Fibroblast of lung (primary cell): Measurements from ENCODE around the gene HYAL1. TPM values are rescaled to one million over a fixed set of nuclear protein-coding genes. Genes with fewer than 3 reads are reported as not detected.
A peak's percentile ranks its signal among the peaks of the same experiment; 100 is the strongest.

ENCODE experiments used
- DNase-seq, 2 donors: peaks; one replicate each; pipeline versions ENCODE4 v3.0.0 to v3.0.0-alpha.2; 2010; ENCODE audit warnings: low read depth in 2 of 2
- H2AFZ ChIP-seq: 2 replicates; pipeline ENCODE4 v1.5.1; 2012; ENCODE audit warnings: low read length, control low read depth, inconsistent platforms
- H3K27ac ChIP-seq: 2 replicates; pipeline ENCODE4 v1.5.1; 2011; ENCODE audit warnings: low read length, control low read depth; ENCODE audit not compliant: insufficient read depth
- H3K27me3 ChIP-seq: 2 replicates; pipeline ENCODE4 v1.5.1; 2011; ENCODE audit warnings: mild to moderate bottlenecking, low read length; ENCODE audit not compliant: control insufficient read depth, insufficient read depth
- H3K36me3 ChIP-seq: 2 replicates; pipeline ENCODE4 v1.5.1; 2011; ENCODE audit warnings: low read length; ENCODE audit not compliant: control insufficient read depth, insufficient read depth
- H3K4me1 ChIP-seq: 2 replicates; pipeline ENCODE4 v1.5.1; 2011; ENCODE audit warnings: low read length; ENCODE audit not compliant: control insufficient read depth, insufficient read depth; ENCODE audit errors: extremely low read depth
- H3K4me2 ChIP-seq: 2 replicates; pipeline ENCODE4 v1.5.1; 2011; ENCODE audit warnings: low read length, control low read depth; ENCODE audit not compliant: insufficient read depth; ENCODE audit errors: extremely low read depth
- H3K4me3 ChIP-seq, 4 experiments: fragments of 200-600 bp in 1 of 4; sonication (generic) in 1 of 4; replicated peaks in 1 of 4; 2 replicates each; pipeline ENCODE4 v1.5.1; 2011 to 2016; ENCODE audit warnings: low read length in 4 of 4, low read depth in 3 of 4, mild to moderate bottlenecking in 3 of 4, control low read depth in 2 of 4, inconsistent platforms in 1 of 4, mixed read lengths in 1 of 4; ENCODE audit not compliant: insufficient read depth in 1 of 4; ENCODE audit errors: control extremely low read depth in 1 of 4
- H3K79me2 ChIP-seq: 2 replicates; pipeline ENCODE4 v1.5.1; 2012; ENCODE audit warnings: mild to moderate bottlenecking, low read length, inconsistent platforms; ENCODE audit not compliant: control insufficient read depth, insufficient read depth
- H3K9ac ChIP-seq: 2 replicates; pipeline ENCODE4 v1.5.1; 2011; ENCODE audit warnings: mild to moderate bottlenecking, low read length, control low read depth; ENCODE audit not compliant: insufficient read depth
- H3K9me3 ChIP-seq: 2 replicates; pipeline ENCODE4 v1.5.1; 2012; ENCODE audit warnings: low read depth, low read length; ENCODE audit not compliant: control insufficient read depth, insufficient read depth
- H4K20me1 ChIP-seq: 2 replicates; pipeline ENCODE4 v1.5.1; 2011; ENCODE audit warnings: low read length; ENCODE audit not compliant: control insufficient read depth, insufficient read depth; ENCODE audit errors: extremely low read depth
- CTCF ChIP-seq, 2 donors: IDR thresholded peaks in 1 of 2; conservative IDR thresholded peaks in 1 of 2; 1 replicate in 1 of 2; 2 replicates in 1 of 2; pipeline ENCODE4 v1.5.1; 2011 to 2012; ENCODE audit warnings: low read length in 2 of 2, control low read depth in 1 of 2, inconsistent platforms in 1 of 2, low read depth in 1 of 2, mild to moderate bottlenecking in 1 of 2
- EZH2 ChIP-seq: IDR thresholded peaks from 2 replicates; pipeline ENCODE4 v1.5.1; 2012; ENCODE audit warnings: low read length, control low read depth, mild to moderate bottlenecking; ENCODE audit errors: missing control alignments
- polyA plus RNA-seq, 2 donors: library from polyadenylated mRNA; depleted of rRNA in 1 of 2; stranded (reverse) in 1 of 2; unstranded in 1 of 2; fragments of >200 nt; gene quantifications; 2 replicates each; pipeline ENCODE4 v1.2.1, GENCODE V29; 2011 to 2012; ENCODE audit warnings: missing spikeins in 1 of 2
- total RNA-seq: library from RNA; depleted of rRNA; stranded (reverse); fragments of >200 nt; gene quantifications from 2 replicates; pipeline ENCODE4 v1.2.1, GENCODE V29; 2014

The HYAL1 gene
- total and polyA plus RNA-seq, 2 donors (not counting 1 experiment from before 2014, with no cell fraction given), result 1.3 to 2.5 TPM

GRCh38 chr3:50337175-50337861 lies 33.9 kb upstream of the HYAL1 start:
- no peak for TF ChIP-seq CTCF (conservative IDR thresholded peaks at IDR 0.05 in 1 of 2, IDR thresholded peaks at IDR 0.05 in 1 of 2; ENCODE audit: low read depth in 1 of 2, low read length in 2 of 2)
- no peak for TF ChIP-seq EZH2
- H3K36me3 ChIP-seq, result no peaks in the 10 kb centered on the region
- H3K4me3 ChIP-seq, result peak overlapping the region; percentile 79 to 95 (median 88)
- H3K9ac ChIP-seq, result peak overlapping the region; percentile 96
- H4K20me1 ChIP-seq, result no peaks in the 10 kb centered on the region
- peak overlapping the region; percentile 55 for H2AFZ ChIP-seq
- H3K27ac ChIP-seq, result peak overlapping the region; percentile 97
- H3K4me2 ChIP-seq, result peak overlapping the region; percentile 76
- no peaks in the 10 kb centered on the region for H3K27me3 ChIP-seq
- DNase-seq, result peak; percentile 99
- peaks cover 62% of the 10 kb centered on the region for H3K79me2 ChIP-seq
- no peaks in the 10 kb centered on the region for H3K9me3 ChIP-seq
- H3K4me1 ChIP-seq, result peaks cover 20% of the 10 kb centered on the region

DNA sequence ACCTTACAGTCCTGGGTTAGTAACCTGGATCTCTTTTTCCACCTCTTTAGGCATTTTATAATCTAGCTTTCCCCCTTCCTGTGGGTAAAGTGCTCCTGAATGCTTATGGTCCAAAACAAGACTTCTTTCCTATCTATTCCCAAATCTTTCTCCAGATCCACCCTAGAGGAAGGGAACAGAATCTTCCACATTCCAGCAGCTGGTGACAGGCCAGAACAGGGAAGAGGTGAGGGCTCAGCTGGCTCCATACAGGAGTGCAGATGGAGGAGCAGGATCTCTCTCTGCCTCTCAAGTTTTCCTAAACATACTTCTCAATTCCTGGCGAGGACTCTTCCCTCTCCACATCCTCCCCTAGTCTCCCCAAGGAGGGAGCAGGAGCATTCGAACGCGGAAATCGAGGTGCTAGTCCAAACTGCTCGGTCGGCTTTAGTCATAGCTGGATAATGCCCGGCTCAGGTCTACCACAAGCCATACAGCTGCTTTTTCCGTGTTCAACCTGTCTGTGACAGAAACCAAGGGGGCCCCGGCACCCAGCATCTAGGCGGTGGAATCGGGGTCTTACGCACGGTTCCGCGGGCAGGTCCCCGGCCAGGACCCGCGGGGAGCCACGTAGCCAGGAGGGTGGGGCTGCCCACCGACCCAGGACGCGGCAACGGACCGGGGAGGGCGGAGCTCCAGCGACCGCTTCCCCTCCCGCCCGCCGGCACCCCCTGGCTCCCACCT lies 33.2 kb upstream of the HYAL1 start:
- Histone ChIP-seq H3K9ac (peak overlapping the region; percentile 96), H3K9me3 (no peaks in the 10 kb centered on the region), H3K27ac (peak overlapping the region; percentile 97), H4K20me1 (no peaks in the 10 kb centered on the region), H3K36me3 (peaks cover 3% of the 10 kb centered on the region), H3K4me3 (peak overlapping the region; percentile 79 to 95 (median 88)), H3K4me1 (peaks cover 20% of the 10 kb centered on the region), H3K4me2 (peak overlapping the region; percentile 75), H3K79me2 (peaks cover 69% of the 10 kb centered on the region), H2AFZ (no peak overlapping the region), H3K27me3 (no peaks in the 10 kb centered on the region)
- TF ChIP-seq CTCF (conservative IDR thresholded peaks at IDR 0.05 in 1 of 2, IDR thresholded peaks at IDR 0.05 in 1 of 2; ENCODE audit: low read depth in 1 of 2, low read length in 2 of 2) (no peak), EZH2 (no peak)
- DNase-seq, result peak; percentile 26 to 31

DNA sequence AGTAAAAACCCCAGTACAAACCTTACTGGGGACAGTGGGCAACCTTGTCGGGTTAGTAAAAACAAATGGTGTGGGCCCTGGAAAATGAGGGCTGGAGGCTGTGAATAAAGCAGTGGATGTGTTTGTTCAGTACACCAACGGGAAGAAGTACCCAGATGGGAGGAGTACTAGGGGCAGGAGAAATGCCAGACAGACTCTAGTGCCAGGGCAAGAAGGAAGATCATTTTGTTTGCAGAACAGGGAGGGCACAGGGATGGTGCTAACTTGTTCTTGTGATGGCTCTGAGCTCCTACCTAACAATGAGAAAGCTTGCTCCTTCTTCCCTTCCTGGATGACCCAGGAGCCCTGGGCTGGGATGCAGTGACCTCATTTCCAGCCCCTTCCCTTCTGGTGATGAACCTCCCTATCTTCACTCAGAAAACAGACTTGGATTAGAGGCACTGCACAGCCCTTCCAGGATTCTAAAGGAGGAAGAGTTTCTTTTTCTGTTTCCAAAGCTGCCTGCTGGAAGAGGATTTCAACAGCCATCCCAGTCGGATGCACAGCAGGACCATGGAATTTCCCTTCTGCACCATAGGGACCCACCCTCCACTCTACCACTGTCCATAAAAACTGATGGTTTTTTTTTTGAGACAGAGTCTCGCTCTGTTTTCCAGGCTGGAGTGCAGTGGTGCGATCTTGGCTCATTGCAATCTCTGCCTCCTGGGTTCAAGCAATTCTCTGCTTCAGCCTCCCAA lies 31.1 kb upstream of the HYAL1 start:
- H3K36me3 ChIP-seq, result peaks cover 22% of the 10 kb centered on the region
- peaks cover 75% of the 10 kb centered on the region for H3K79me2 ChIP-seq
- H4K20me1 ChIP-seq, result no peaks in the 10 kb centered on the region
- no peak for DNase-seq
- peak overlapping the region; percentile 97 for H3K27ac ChIP-seq
- H3K9ac ChIP-seq, result peak overlapping the region; percentile 51
- H3K27me3 ChIP-seq, result no peaks in the 10 kb centered on the region
- no peaks in the 10 kb centered on the region for H3K9me3 ChIP-seq
- H3K4me3 ChIP-seq, result peak overlapping the region in 1 of 4 experiments; percentile 1
- peaks cover 18% of the 10 kb centered on the region for H3K4me1 ChIP-seq
- H3K4me2 ChIP-seq, result peak overlapping the region; percentile 64
- no peak for TF ChIP-seq CTCF (conservative IDR thresholded peaks at IDR 0.05 in 1 of 2, IDR thresholded peaks at IDR 0.05 in 1 of 2; ENCODE audit: low read depth in 1 of 2, low read length in 2 of 2)
- TF ChIP-seq EZH2, result no peak
- no peak overlapping the region for H2AFZ ChIP-seq
